Measurements from ENCODE around the gene STAB2.

DNA sequence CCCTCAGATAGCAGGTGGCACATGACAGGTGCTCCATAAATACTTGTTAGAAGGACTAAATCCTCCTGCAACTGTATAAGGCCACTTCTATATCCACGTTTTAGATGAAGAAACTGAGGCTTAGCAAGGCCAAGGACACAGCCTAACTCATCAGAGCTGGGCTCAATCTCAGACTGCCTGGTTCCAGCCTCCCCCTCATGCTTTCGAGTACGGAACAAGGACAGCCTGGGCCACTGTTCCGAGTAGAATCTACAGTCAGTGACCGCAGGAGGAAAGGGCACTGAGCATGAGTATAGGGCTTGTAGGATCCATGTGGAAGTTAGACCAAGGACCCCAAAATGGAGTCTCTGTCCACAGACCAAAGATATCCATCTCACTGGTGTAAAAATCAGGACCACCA lies 169.4 kb downstream of the STAB2 start:
- TF ChIP-seq, protein P1, sequence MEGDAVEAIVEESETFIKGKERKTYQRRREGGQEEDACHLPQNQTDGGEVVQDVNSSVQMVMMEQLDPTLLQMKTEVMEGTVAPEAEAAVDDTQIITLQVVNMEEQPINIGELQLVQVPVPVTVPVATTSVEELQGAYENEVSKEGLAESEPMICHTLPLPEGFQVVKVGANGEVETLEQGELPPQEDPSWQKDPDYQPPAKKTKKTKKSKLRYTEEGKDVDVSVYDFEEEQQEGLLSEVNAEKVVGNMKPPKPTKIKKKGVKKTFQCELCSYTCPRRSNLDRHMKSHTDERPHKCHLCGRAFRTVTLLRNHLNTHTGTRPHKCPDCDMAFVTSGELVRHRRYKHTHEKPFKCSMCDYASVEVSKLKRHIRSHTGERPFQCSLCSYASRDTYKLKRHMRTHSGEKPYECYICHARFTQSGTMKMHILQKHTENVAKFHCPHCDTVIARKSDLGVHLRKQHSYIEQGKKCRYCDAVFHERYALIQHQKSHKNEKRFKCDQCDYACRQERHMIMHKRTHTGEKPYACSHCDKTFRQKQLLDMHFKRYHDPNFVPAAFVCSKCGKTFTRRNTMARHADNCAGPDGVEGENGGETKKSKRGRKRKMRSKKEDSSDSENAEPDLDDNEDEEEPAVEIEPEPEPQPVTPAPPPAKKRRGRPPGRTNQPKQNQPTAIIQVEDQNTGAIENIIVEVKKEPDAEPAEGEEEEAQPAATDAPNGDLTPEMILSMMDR (conservative IDR thresholded peaks at IDR 0.05; ENCODE audit: low read depth, low read length) = no peak
- TF ChIP-seq POLR2A (IDR thresholded peaks at IDR 0.05; ENCODE audit: low read depth, low read length) (no peak), MAFK (IDR thresholded peaks at IDR 0.05; ENCODE audit: low read depth, low read length) (no peak), NFE2L2 (IDR thresholded peaks at IDR 0.05; ENCODE audit: low read depth, low read length) (no peak), RAD21 (IDR thresholded peaks at IDR 0.05; ENCODE audit: low read length) (no peak), RCOR1 (IDR thresholded peaks at IDR 0.05; ENCODE audit: insufficient replicate concordance, low read length) (no peak)
- TF ChIP-seq, protein P2, sequence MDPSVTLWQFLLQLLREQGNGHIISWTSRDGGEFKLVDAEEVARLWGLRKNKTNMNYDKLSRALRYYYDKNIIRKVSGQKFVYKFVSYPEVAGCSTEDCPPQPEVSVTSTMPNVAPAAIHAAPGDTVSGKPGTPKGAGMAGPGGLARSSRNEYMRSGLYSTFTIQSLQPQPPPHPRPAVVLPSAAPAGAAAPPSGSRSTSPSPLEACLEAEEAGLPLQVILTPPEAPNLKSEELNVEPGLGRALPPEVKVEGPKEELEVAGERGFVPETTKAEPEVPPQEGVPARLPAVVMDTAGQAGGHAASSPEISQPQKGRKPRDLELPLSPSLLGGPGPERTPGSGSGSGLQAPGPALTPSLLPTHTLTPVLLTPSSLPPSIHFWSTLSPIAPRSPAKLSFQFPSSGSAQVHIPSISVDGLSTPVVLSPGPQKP (IDR thresholded peaks at IDR 0.05; ENCODE audit: borderline replicate concordance, low read depth, low read length) = no peak
